ENCODE data around the gene DDX23. TPM values are rescaled to one million over a fixed set of nuclear protein-coding genes. Genes with fewer than 3 reads are reported as not detected.
A peak's percentile ranks its signal among the peaks of the same experiment; 100 is the strongest.

DDX23 gene
- total RNA-seq, 6 donors from 2014 or later: 64.5 to 163 (median 81.8) TPM

DNA sequence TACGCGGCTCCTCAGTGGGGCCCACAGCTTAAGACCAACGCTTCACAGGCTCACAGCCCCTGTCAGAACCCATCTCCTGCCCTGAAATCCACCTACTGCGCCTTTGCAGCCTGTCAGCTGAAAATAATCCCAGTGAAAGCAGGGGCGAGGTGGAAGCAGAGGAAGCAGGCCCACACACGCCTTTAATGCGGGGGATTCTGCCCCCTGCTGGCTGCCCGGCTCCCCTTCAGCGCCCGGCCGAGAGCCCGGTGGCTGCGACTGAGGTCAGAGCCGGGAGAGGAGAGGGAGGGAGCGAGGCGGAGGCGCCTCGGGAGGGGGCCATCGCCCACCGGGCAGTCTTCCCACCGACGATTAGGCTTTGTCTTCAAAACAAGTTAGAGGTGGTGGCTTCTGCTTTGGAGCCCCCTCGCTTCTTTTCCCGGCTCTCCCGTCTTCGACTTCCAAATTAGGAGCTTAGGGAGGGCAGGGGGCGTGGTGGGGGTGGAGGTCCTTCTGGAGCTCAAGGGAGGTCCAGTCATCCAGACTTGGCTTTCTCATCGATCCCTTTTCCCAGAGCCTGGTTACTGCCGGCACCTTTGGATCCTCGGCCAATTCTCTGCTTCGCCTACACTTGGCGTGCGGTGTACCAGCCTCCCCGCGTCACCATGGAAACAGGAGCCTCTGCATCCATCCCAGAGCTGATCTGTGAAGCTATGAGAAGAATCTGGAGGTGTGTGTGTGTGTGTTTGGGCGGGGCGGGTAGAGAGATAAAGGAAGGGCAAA lies 38.9 kb upstream of the DDX23 start:
- H3K4me3 ChIP-seq: peak overlapping the region in 3 of 4 donors; percentile 16 to 29 (median 23)
- ATAC-seq (ENCODE audit: low FRiP score in 2 of 2) (peak; percentile 91 to 97), DNase-seq (peak; percentile 78 to 95)
- H3K9me3 ChIP-seq: no peaks in the 10 kb centered on the region
- H3K27ac ChIP-seq: no peak overlapping the region
- H3K27me3 ChIP-seq: peaks cover 0 to 7% (median 0%) of the 10 kb centered on the region in 4 donors
- TF ChIP-seq EP300 (IDR thresholded peaks at IDR 0.05) (no peak), POLR2A (IDR thresholded peaks at IDR 0.05) (no peak), POLR2AphosphoS5 (IDR thresholded peaks at IDR 0.05) (no peak)
- TF ChIP-seq, protein P1, sequence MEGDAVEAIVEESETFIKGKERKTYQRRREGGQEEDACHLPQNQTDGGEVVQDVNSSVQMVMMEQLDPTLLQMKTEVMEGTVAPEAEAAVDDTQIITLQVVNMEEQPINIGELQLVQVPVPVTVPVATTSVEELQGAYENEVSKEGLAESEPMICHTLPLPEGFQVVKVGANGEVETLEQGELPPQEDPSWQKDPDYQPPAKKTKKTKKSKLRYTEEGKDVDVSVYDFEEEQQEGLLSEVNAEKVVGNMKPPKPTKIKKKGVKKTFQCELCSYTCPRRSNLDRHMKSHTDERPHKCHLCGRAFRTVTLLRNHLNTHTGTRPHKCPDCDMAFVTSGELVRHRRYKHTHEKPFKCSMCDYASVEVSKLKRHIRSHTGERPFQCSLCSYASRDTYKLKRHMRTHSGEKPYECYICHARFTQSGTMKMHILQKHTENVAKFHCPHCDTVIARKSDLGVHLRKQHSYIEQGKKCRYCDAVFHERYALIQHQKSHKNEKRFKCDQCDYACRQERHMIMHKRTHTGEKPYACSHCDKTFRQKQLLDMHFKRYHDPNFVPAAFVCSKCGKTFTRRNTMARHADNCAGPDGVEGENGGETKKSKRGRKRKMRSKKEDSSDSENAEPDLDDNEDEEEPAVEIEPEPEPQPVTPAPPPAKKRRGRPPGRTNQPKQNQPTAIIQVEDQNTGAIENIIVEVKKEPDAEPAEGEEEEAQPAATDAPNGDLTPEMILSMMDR (IDR thresholded peaks at IDR 0.05): peak; percentile 82 to 95 (median 94)
- 8 to 20% methylated on average over 11 to 36 of the region's 37 CpGs for WGBS, 2 donors
- peaks cover 3 to 10% (median 7%) of the 10 kb centered on the region in 4 donors for H3K4me1 ChIP-seq
- no peaks in the 10 kb centered on the region for H3K36me3 ChIP-seq

DNA sequence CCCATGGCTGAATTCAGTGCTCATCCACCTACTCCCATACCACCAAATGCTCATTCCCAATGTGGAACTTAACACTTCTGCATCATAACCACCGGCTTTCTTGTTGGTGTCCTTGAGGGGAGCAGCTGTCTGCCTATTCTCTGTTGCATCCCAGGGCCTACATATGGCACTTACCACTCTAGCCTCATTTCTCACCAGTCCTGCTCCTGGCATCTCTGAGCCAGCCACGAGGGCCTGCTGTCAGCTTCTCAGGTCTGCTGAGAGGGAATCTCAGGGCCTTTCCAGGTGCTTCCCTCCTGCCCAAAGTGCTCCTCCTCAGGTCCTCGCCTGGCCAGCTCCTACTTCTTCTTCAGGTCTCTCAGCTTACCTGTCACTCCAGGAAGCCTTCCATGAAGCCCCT lies 37.7 kb upstream of the DDX23 start:
- TF ChIP-seq POLR2A (IDR thresholded peaks at IDR 0.05) (no peak), POLR2AphosphoS5 (IDR thresholded peaks at IDR 0.05) (no peak), EP300 (IDR thresholded peaks at IDR 0.05) (no peak)
- TF ChIP-seq, protein P1 (IDR thresholded peaks at IDR 0.05): no peak
- Histone ChIP-seq H3K27ac (no peak overlapping the region), H3K4me1 (peaks cover 3 to 10% (median 7%) of the 10 kb centered on the region in 4 donors), H3K4me3 (no peak overlapping the region), H3K36me3 (no peaks in the 10 kb centered on the region), H3K9me3 (no peaks in the 10 kb centered on the region), H3K27me3 (peaks cover 0 to 7% (median 0%) of the 10 kb centered on the region in 4 donors)
- DNase-seq (no peak), ATAC-seq (ENCODE audit: low FRiP score in 2 of 2) (no peak)
- WGBS, 2 donors: 87% methylated on average over 3 of the region's 3 CpGs

DNA sequence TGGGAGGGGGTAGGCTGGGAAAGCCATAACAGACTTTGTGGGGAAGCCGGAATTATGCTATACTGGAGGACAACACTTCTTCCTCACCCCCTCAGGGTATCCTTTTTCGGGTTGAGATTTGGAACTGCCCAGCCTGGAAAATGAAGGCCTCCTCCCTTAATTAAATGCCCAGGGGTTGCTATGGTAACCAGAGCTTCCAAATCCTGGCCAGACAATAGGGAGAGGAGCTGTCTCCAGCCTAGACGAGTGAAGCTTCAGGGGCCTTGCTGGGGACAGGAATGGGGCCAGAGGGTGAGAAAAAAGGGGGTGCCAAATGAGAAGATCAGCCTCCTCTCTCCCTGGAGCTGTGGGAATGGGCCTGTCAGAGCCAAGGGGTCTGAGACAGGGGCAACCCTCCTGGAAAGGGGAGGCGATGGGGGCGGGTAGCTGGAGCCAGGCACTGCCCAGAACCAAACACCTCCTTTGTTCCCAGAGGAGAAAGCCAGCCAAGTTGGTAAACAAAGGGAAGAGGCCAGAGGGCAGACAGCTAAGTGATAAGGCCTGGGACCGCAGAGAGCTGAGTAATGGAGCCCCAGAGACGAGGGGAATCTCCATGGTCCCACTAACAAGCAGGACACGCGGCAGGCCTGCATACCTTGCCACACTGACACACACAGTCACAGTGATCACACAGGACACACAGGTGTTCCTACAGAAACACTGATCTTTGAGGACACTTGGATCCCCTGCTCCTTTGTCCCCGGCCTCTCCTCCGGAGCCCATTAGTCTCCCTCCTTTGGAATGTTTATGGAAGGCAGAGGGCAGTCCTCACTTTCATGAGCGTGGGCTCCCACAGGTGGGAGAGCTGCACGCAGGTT lies 31.6 kb upstream of the DDX23 start:
- WGBS, 2 donors: 60 to 65% methylated on average over 13 of the region's 13 CpGs
- peak in 1 of 2 donors; percentile 38 for DNase-seq
- H3K4me3 ChIP-seq: no peak overlapping the region
- H3K9me3 ChIP-seq: no peaks in the 10 kb centered on the region
- H3K36me3 ChIP-seq: no peaks in the 10 kb centered on the region
- peaks cover 12 to 29% (median 22%) of the 10 kb centered on the region in 4 donors for H3K4me1 ChIP-seq
- ATAC-seq (ENCODE audit: low FRiP score in 2 of 2): no peak
- H3K27ac ChIP-seq: peak overlapping the region in 2 of 4 donors; percentile 65 to 68
- TF ChIP-seq, protein P1 (IDR thresholded peaks at IDR 0.05): no peak
- TF ChIP-seq EP300 (IDR thresholded peaks at IDR 0.05): no peak
- no peak for TF ChIP-seq POLR2A (IDR thresholded peaks at IDR 0.05)
- TF ChIP-seq POLR2AphosphoS5 (IDR thresholded peaks at IDR 0.05): peak in 1 of 2 donors; percentile 29
- H3K27me3 ChIP-seq: no peaks in the 10 kb centered on the region

DNA sequence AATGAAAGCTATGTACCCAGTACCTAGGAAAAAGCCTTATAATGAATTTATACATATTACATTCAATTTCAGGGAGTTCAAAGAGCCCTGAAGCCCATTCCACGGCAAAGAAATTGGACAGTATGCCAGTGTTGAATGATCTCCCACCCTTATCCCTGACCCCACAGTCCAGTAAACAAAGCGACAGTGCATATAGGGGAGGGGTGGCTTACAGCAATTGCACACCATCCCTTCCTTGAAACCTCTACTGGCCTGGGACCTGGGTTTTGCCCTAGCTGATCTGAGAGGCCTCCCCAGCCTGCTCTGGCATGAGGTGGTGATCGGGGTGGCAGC lies 31.0 kb upstream of the DDX23 start:
- no peaks in the 10 kb centered on the region for H3K27me3 ChIP-seq
- peaks cover 12 to 29% (median 22%) of the 10 kb centered on the region in 4 donors for H3K4me1 ChIP-seq
- H3K27ac ChIP-seq: peak overlapping the region in 3 of 4 donors; percentile 29 to 68 (median 65)
- H3K4me3 ChIP-seq: no peak overlapping the region
- no peaks in the 10 kb centered on the region for H3K36me3 ChIP-seq
- no peaks in the 10 kb centered on the region for H3K9me3 ChIP-seq
- DNase-seq: no peak
- TF ChIP-seq POLR2AphosphoS5 (IDR thresholded peaks at IDR 0.05) (no peak), POLR2A (IDR thresholded peaks at IDR 0.05) (no peak)
- no peak for ATAC-seq (ENCODE audit: low FRiP score in 2 of 2)
- 82 to 83% methylated on average over 3 of the region's 3 CpGs for WGBS, 2 donors

DNA sequence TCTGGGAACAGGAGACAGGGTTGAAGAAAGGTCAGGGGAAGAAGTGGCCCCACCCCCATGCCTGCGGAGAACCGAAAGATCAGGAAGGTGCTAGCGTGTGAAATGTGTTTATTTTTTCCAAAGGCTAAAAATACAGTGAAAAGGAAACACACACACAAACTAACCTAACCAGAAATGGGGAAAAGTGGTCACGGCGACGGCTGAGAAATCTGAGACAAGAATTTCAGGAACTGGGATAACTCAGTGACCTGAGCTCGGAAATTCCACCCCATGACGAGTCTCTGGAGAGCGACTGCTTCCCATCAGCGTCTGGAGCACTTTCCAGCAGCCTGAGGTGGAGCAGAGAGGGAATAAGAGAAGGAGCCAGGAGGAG lies 30.3 kb upstream of the DDX23 start:
- H3K36me3 ChIP-seq: no peaks in the 10 kb centered on the region
- peak overlapping the region; percentile 7 to 68 (median 47) for H3K27ac ChIP-seq
- no peak for TF ChIP-seq POLR2A (IDR thresholded peaks at IDR 0.05)
- TF ChIP-seq POLR2AphosphoS5 (IDR thresholded peaks at IDR 0.05): peak in 1 of 2 donors; percentile 64
- TF ChIP-seq, protein P1 (IDR thresholded peaks at IDR 0.05): no peak
- peak in 3 of 4 donors; percentile 24 to 92 (median 33) for TF ChIP-seq EP300 (IDR thresholded peaks at IDR 0.05)
- ATAC-seq (ENCODE audit: low FRiP score in 2 of 2) (no peak), DNase-seq (peak in 1 of 2 donors; percentile 71)
- H3K4me1 ChIP-seq: peaks cover 12 to 29% (median 22%) of the 10 kb centered on the region in 4 donors
- H3K27me3 ChIP-seq: no peaks in the 10 kb centered on the region
- H3K4me3 ChIP-seq: peak overlapping the region in 3 of 4 donors; percentile 8 to 27 (median 23)
- no peaks in the 10 kb centered on the region for H3K9me3 ChIP-seq
- WGBS, 2 donors: 2 to 5% methylated on average over 10 of the region's 10 CpGs

All from upper lobe of left lung (tissue), 6 donors.